ENCODE results near the gene RTL9. TPM values are rescaled to one million over a fixed set of nuclear protein-coding genes. Genes with fewer than 3 reads are reported as not detected.
"Not testable (repeated sequence)": the region's sequence is repeated elsewhere in the genome, so short reads cannot be mapped to it uniquely, and the experiment has no call there.

The RTL9 gene
- total RNA-seq, 4 donors from 2014 or later: not detected

DNA sequence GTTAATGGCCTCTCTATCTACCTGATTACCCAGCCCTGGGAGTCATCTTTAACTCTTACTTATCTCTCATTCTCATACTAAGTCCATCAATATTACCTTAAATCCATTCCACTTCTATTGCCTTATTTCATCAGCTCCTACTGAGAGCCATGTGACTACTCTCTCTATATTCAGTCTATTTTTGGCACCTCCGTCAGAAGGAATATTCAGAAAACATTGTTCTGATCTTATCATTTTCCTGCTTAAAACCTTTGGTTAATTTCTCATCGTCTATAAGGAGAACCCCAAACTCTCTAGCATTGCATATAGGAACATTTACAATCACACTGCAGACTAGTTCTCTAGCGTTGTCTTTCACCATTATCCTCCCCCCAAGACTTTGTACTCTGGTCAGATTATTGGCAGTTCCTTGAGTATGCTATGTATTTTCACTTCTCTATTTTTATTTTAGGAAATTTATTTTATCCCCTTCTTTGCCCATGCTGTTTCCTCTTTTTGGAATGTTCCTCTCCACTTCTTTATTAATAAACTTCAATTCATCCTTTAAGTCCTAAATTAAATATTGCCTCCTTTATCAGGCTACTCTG lies 27.1 kb upstream of the RTL9 start:
- no peaks in the 10 kb centered on the region for H3K36me3 ChIP-seq
- no peaks in the 10 kb centered on the region for H3K9me3 ChIP-seq
- TF ChIP-seq, protein P1, sequence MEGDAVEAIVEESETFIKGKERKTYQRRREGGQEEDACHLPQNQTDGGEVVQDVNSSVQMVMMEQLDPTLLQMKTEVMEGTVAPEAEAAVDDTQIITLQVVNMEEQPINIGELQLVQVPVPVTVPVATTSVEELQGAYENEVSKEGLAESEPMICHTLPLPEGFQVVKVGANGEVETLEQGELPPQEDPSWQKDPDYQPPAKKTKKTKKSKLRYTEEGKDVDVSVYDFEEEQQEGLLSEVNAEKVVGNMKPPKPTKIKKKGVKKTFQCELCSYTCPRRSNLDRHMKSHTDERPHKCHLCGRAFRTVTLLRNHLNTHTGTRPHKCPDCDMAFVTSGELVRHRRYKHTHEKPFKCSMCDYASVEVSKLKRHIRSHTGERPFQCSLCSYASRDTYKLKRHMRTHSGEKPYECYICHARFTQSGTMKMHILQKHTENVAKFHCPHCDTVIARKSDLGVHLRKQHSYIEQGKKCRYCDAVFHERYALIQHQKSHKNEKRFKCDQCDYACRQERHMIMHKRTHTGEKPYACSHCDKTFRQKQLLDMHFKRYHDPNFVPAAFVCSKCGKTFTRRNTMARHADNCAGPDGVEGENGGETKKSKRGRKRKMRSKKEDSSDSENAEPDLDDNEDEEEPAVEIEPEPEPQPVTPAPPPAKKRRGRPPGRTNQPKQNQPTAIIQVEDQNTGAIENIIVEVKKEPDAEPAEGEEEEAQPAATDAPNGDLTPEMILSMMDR (IDR thresholded peaks at IDR 0.05): no peak
- TF ChIP-seq POLR2A (IDR thresholded peaks at IDR 0.05): no peak
- no peaks in the 10 kb centered on the region for H3K27me3 ChIP-seq
- DNase-seq: no peak
- H3K4me3 ChIP-seq: no peak overlapping the region
- no peak overlapping the region for H3K27ac ChIP-seq
- no peaks in the 10 kb centered on the region for H3K4me1 ChIP-seq

DNA sequence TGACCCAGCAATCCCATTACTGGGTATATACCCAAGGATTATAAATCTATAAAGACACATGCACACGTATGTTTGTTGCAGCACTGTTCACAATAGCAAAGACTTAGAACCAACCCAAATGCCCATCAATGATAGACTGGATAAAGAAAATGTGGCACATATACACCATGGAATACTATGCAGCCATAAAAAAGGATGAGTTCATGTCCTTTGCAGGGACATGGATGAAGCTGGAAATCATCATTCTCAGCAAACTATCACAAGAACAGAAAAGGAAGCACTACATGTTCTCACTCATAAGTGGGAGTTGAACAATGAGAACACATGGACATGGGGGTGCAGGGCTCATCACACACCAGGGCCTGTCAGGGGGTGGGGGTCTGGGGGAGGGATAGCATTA lies 25.2 kb upstream of the RTL9 start:
- not testable (repeated sequence) for H3K9me3 ChIP-seq, H3K4me3 ChIP-seq, H3K27me3 ChIP-seq, DNase-seq, H3K36me3 ChIP-seq, H3K27ac ChIP-seq, H3K4me1 ChIP-seq

DNA sequence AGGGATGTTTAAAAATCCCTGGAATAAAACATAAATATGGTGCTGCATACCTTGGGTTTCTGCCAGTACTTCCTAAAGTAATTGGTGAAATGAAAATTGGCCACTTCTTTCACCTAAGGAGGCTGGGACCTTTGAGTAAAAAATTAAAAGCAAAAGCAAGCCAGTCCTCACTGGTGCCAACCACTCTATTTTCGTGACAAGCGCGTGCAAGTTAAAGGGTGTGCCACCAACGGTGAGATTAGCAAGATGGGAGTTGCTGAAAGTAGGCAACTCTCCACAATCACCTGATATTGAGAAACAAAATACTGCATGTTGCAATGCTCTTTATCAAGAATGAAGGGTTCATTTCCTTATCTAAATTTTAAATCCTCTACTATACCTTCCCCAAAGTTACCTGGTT lies 19.7 kb upstream of the RTL9 start:
- no peak for TF ChIP-seq POLR2A (IDR thresholded peaks at IDR 0.05)
- TF ChIP-seq, protein P1 (IDR thresholded peaks at IDR 0.05): no peak
- no peak overlapping the region for H3K4me3 ChIP-seq
- H3K4me1 ChIP-seq: no peaks in the 10 kb centered on the region
- DNase-seq: no peak
- no peaks in the 10 kb centered on the region for H3K36me3 ChIP-seq
- H3K27ac ChIP-seq: no peak overlapping the region
- H3K9me3 ChIP-seq: no peaks in the 10 kb centered on the region
- H3K27me3 ChIP-seq: no peaks in the 10 kb centered on the region

DNA sequence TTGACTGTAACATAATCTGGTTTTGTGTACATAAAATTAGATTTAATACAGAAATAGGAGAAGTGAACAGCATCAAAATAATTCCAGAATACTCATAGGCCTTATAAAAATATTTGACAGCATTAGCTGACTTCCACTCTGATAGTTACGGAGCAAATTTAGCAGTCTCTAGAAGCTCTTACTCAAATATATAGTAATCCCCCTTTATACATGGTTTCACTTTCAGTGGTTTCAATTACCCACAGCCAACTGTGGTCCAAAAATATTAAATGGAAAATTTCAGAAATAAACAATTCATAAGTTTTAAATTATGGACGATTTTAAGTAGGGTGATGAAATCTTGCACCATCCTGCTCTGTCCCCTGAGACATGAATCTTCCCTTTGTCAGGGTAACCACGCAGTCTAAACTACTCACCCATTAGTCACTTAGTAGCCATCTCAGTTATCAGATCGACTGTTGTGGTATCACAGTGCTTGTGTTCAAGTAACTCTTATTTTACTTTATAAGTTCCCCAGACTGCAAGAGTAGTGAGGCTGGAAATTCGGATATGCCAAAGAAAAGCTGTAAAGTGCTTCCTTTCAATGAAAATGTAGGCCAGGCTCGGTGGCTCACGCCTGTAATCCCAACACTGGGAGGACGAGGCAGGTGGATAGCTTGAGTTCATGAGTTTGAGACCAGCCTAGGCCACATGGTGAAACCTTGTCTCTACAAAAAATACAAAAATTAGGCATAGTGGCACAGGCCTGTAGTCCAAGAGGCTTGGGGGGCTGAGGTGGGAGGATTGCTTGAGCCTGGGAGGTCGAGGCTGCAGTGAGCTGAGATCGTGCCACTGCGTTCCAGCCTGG lies 17.2 kb upstream of the RTL9 start:
- Histone ChIP-seq H3K27me3 (no peaks in the 10 kb centered on the region), H3K36me3 (no peaks in the 10 kb centered on the region)
- TF ChIP-seq, protein P1 (IDR thresholded peaks at IDR 0.05): no peak
- TF ChIP-seq POLR2A (IDR thresholded peaks at IDR 0.05): no peak

DNA sequence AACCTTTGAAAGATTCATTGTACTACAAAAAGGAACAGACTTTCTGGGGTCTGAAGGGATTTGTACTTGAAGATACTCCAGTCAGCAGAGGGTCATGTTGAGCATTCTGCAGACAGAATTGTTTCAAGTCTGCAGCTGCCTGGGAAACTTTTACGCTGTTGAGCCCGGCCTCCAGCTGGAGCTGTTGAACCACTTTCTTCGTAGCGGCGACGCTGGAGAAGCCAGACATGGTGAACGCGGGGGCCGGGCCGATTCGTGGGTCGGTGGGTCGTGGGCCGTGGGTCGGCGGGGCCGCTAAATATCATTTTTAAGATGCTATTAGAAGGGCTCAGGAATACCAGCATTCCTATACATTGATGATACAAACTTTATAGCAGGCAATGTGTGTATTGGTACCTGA lies 12.0 kb upstream of the RTL9 start:
- no peak for DNase-seq
- H3K4me3 ChIP-seq: no peak overlapping the region

More for the DNA sequence above, 17.2 kb upstream of the RTL9 start:
- no peak for DNase-seq
- no peaks in the 10 kb centered on the region for H3K4me1 ChIP-seq
- H3K27ac ChIP-seq: no peak overlapping the region
- H3K4me3 ChIP-seq: no peak overlapping the region
- no peaks in the 10 kb centered on the region for H3K9me3 ChIP-seq

DNA sequence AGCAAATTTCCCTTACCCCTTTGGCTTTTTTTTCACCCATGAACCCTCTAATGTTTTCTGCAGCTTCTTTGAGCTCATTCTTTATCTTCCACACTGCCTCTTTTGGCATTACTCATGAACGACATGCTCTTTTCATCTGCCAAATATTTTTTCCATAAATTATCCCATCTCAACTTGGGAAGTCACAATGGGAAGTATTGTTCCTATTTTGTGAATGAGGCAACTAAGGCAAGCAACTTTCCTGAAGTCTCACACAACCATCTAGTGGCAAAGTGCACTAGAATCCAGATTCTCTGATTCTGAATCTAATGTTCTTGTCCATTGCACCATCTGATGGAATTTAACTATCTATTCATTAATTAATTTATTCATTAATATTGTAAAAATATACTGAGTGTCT lies 625 bp downstream of the RTL9 start:
- H3K27me3 ChIP-seq: no peaks in the 10 kb centered on the region
- no peak overlapping the region for H3K27ac ChIP-seq
- H3K4me3 ChIP-seq: no peak overlapping the region
- TF ChIP-seq, protein P1 (IDR thresholded peaks at IDR 0.05): no peak
- no peak for TF ChIP-seq POLR2A (IDR thresholded peaks at IDR 0.05)
- H3K4me1 ChIP-seq: no peaks in the 10 kb centered on the region
- no peaks in the 10 kb centered on the region for H3K9me3 ChIP-seq
- no peaks in the 10 kb centered on the region for H3K36me3 ChIP-seq
- no peak for DNase-seq

More for the DNA sequence above, 12.0 kb upstream of the RTL9 start:
- H3K36me3 ChIP-seq: no peaks in the 10 kb centered on the region
- H3K4me1 ChIP-seq: no peaks in the 10 kb centered on the region
- H3K27ac ChIP-seq: no peak overlapping the region
- TF ChIP-seq, protein P1 (IDR thresholded peaks at IDR 0.05): no peak
- no peak for TF ChIP-seq POLR2A (IDR thresholded peaks at IDR 0.05)
- no peaks in the 10 kb centered on the region for H3K27me3 ChIP-seq
- no peaks in the 10 kb centered on the region for H3K9me3 ChIP-seq

All from Peyer's patch (tissue), 4 donors.